Daoy (cell line): Measurements from ENCODE around the gene VPS51. TPM values are rescaled to one million over a fixed set of nuclear protein-coding genes. Genes with fewer than 3 reads are reported as not detected.
"Not testable (repeated sequence)": the region's sequence is repeated elsewhere in the genome, so short reads cannot be mapped to it uniquely, and the experiment has no call there.

Experiments used
- DNase-seq: peaks from one replicate; pipeline ENCODE4 v3.0.0-alpha.2; 2015; ENCODE audit warnings: low read depth
- total RNA-seq: library from RNA; depleted of rRNA; stranded (reverse); fragments of >200 nt; shearing (Covaris generic); gene quantifications from 2 replicates; pipeline ENCODE4 v1.2.3, GENCODE V29; 2014

Gene VPS51
- total RNA-seq, 1 experiment from 2014 or later, result 333 TPM

GRCh38 chr11:65133724-65134123 lies 37.7 kb downstream of the VPS51 start:
- no peak for DNase-seq

- DNase-seq, result peak; percentile 92
These were observed 38.4 kb downstream of the VPS51 start, which contains the start of gene SYVN1 for GRCh38 chr11:65134240-65134951. TSS of gene SYVN1 (minus strand) at chr11:65134519. CDS start at chr11:65133601, 918 bp downstream.

- DNase-seq, result peak; percentile 97
These were observed 39.1 kb downstream of the VPS51 start for GRCh38 chr11:65134952-65135632.

GRCh38 chr11:65135633-65136145 lies 39.7 kb downstream of the VPS51 start:
- no peak for DNase-seq

- DNase-seq, result no peak
These were observed 40.6 kb downstream of the VPS51 start for GRCh38 chr11:65136515-65137096.

DNA sequence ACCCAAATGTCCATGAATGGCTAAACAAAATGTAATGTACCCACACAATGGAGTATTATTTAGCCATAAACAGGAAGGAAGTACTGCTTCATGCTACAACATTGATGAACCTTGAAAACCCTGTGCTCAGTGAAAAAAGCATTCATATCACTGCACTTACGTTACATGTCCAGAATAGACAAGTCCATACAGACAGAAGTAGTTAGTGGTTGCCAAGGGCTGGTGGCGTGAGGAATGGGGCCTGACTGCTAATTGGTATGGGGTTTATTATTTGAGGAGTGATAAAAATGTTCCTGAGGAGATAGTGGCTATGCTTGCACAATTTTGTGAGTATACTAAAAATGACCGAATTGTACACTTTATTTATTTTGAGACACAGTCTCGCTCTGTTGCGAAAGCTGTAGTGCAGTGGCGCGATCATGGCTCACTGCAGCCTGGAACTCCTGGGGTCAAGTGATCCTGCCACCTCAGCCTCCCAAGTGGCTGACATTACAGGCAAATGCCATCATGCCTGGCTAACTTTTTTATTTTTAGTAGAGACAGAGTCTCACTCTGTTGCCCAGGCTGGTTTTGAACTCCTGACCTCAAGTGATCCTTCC lies 46.0 kb downstream of the VPS51 start:
- no peak for DNase-seq

- DNase-seq, result no peak
These were observed 51.5 kb downstream of the VPS51 start for GRCh38 chr11:65147352-65148075.

GRCh38 chr11:65148657-65149056 lies 52.6 kb downstream of the VPS51 start:
- no peak for DNase-seq

DNA sequence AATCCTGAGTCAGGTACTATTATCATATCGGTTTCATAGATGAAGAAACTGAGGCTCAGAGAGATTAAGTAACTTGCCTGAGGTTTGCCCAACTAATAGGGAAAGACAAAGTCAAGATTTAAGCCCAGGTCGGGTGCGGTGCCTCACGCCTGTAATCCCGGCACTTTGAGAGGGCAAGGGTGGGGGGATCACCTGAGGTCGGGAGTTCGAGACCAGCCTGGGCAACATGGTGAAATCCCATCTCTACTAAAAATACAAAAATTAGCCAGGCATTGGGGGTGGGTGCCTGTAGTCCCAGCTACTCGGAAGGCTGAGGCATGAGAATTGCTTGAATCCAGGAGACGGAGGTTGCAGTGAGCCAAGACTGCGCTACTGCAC lies 54.1 kb downstream of the VPS51 start:
- DNase-seq, result not testable (repeated sequence)

GRCh38 chr11:65150509-65151299 lies 54.7 kb downstream of the VPS51 start:
- DNase-seq, result peak; percentile 92

GRCh38 chr11:65151331-65151899 lies 55.4 kb downstream of the VPS51 start:
- no peak for DNase-seq

DNA sequence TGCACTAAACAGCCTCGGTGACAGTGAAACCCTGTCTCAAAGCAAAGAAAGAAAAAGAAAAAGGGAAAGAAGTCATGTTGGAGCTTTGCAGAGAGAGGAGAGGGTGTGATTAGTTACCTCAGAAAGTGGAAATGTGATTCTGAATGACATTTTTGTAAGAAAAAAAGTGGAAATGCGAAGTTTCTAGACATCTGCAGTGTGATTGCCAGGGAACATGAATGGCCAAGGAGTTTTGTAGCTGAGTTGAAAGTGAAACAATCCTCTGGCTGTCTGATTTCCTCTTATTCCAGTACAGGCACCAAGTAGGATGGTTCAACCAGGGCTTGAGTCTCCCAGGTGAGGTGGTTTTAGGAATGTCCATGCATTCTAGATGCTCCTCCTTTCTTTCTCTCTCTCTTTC lies 56.1 kb downstream of the VPS51 start:
- DNase-seq, result no peak

GRCh38 chr11:65156256-65156655 lies 60.2 kb downstream of the VPS51 start:
- DNase-seq, result no peak

GRCh38 chr11:65156926-65157325 lies 60.9 kb downstream of the VPS51 start:
- DNase-seq, result no peak

GRCh38 chr11:65157336-65157735 lies 61.3 kb downstream of the VPS51 start:
- DNase-seq, result no peak

GRCh38 chr11:65159012-65159411 lies 63.0 kb downstream of the VPS51 start:
- no peak for DNase-seq

- no peak for DNase-seq
These were observed 64.6 kb downstream of the VPS51 start for GRCh38 chr11:65160643-65161042.
